DLD1 (cell line): ENCODE measurements around the gene KIAA1614.

Experiments
- in situ Hi-C: cut with HindIII; loops from 2 replicates; pipeline ENCODE4 v1.10.0; 2017; ENCODE audit warnings: low sequenced_read_pairs

Gene KIAA1614

DNA sequence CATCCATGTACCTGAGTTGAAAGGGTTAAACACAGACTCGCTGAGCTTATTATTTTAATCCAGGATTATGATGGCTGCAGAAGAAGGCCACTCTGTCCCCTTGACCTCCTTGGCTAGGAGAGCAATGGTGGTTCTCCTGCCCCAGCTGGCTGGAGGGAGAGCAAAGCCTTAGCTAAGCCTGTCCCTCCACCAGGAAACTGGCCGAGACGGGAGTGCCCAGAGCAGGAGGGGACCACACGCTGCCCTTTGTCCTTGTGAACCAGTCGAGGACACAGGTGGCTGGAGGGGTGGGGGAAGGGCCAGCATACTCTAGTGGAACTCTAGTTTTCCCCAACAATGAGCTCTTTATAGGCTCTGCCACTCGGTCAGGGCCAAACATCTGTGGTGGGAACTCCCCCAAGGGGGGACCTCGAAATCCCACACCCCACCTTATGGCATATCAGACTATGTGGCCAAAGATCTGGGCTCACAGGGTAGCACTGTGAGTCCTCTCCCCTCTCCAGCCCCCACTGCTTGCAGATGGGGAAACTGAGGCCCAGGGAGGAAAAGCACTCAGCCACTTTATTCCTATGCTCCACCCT is 12.9 kb downstream of the KIAA1614 start:
- in situ Hi-C loops, result no loop called here

DNA sequence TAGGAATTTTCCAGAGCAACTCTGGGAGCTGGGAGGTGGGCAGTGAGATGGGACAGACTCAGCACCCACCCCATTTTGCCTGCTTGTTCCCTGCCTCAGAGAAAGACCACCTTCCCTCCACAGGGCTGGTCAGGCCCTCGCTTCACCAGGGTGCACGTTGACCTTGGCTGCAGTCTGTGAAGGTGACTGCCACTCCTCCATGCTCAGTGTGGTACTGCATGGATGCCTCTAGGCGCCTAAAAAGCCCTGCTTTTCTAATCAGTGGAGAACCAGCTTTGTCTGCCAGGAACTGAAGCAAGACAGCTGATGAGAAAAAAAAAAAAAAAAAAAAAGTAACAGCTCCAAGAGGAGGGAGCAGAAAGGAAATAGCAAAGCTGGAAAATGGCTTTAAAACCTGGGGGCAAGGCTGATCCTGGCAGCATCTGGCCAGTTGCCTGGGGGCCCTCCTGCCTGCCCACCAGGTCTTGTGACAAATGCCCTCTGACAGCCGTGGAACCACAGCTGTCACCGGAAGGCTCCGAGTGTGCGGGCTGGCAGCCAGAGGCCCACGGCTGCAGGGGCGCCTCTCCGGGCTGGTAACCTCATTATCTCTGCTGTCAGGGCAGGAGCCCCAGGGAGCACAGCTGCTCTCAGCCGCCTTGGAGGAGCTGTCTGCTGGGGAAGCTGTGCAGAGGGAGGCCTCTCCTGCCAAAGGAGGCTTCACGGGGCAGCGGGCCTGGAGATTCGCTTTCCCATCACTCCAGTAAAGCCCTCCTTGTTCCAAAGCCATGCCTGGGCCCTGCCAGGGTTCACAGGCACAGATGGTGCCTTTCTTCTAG is 13.7 kb downstream of the KIAA1614 start:
- in situ Hi-C loops, result no loop called here

DNA sequence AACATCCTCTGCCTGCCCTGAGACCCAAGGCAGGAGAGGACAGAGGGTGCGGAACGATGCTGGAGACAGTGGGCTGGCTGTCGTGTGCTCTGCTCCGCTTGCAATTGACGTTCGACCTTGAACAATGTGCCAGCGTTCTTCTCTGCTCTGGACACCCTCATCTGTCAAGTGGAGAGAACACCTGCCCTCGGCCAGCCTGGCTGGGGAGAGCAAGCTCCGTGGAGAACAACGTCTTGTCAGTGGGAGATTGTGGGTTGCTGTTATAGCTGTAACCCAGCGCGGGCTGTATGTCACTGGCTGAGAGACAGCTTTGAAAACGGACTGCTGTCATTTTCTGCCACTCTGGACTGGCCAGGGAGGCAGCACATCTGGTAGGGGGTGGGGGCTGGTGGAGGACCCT is 14.7 kb downstream of the KIAA1614 start:
- in situ Hi-C loops, result no loop called here

DNA sequence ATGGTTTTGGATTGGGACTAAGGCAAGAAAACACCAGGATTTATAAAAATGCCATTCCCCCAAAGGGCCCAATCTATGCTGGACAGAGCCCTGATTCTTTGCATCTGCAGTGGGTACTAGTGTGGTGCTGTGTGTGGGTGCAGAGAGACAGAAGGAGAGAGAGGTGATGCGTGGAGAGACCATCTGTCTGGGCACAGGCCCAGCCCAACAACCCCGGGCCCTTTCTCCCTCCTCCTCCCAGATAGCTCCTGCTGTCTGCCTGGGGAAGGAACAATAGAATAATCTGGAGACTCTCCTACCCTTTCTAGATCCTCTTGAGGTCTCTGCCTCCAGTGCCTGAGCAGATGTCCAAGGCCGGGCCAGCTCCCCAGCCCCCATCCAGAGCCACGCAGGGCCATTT is 15.1 kb downstream of the KIAA1614 start:
- in situ Hi-C loops, result no loop called here

DNA sequence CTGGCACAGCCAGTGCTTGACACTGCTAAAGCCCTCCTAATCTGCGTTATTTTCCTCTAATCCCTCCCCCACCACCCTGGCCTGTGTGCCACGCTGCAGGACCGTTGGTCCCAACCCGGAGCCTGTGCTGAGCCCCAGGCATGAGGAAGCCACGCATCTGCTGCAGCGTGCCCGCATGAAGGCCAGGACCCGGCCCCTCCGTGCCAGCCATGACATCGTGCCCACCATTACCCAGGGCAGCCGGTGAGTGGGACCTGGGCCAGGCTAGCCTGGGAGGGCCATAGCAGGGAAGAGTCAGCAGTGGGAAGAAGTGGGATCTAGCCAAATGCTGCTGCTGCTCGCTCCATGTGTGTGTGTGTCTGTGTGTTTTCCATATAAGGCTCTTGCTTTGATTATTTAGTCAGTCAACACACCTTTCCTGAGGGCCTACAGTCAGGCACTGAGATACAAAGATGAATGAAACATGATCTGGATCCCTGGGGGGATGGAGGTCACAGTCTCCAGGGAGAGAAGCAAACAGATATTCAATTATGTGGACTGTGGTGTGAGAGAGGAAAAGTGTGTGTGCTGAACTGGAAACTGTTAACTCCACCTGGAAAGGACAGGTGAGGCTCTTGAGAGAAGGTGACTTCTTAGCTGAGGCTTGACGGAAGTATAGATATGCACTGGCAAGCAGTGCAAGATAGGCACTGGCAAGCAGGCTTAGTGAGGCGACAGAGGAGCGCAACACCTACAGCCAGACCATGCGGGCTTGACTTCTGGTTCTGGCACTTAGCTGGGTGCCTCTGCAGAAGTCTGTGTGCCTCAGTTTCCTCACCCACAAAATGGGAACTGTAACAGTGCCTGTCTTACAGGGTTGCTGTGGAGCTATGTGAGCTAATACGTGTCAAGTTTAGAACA is 15.9 kb downstream of the KIAA1614 start:
- in situ Hi-C loops, result no loop called here

DNA sequence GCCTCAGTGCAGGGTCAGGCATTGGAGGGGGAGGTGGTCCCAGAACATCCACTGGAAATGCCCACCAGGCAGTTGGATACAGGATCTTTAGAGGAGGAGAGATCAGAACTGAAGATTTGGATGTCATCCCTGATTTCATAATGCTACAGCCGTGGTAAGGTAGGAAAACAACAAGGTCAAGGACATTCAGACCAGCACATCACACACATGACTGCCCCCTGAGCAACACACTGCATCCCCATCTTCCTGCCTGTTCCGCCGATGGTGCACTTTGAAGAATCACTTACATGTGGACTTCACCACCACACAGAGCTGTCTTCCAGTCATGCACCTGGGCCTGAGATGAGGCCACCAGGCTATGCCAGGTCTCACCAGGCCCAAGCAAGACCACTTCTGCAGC is 16.7 kb downstream of the KIAA1614 start:
- in situ Hi-C loops, result no loop called here

DNA sequence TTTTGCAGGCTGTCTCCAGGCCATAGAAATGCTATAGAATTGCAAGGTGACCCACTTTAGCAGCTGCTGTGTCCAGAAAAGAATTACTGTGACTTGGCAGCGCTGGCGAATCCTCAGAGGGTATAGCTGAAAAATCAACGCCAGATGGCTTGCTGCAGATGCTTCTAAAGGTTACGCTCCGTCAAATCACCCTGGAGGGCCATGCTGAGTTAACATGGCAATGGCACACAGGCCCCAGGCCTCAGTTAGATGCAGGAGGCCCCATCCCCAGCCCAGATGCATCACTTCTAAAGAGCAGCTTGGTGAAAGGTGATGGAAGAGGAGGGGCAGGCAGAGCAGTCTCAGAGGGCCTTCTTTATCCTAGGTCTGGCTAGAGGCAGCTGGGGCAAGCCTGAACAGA is 18.0 kb downstream of the KIAA1614 start:
- in situ Hi-C loops, result no loop called here

DNA sequence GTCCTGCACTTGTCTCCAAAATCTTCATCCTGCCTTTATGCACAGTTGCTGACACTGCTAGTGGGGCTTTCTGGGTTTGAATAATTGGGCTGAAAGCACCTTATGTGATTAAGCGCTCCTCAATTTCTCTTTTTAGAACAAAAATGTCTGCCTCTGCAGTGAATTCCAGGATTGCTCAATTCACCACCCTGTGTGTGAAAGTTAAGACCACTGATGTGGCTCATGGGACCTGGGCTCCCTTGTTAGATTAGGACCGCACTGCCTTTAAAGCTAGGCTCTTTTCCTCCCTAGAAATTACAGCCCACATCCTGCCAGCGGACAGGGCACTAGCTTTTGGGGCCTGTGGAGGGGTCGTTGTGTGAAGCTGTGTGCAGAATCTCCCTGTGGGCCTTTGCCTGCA is 18.8 kb downstream of the KIAA1614 start:
- in situ Hi-C loops, result no loop called here

DNA sequence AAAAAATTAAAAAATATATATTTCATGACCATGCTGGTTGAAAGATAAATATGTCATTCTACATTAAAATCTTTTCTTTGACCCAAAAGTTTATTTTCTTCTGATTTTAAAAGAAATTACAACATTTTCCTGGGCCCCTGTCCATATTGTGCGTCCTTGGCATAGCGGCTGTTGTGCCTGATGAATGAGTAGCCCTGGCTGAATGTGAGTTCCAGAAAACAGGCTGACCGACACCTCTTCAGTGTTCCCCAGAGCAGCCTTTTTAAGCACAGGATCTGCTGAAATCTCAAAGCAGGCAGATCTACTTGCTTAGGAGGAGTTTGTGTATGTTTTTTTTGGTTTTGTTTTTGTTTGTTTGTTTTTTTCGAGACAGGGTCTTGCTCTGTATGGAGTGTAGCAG is 19.7 kb downstream of the KIAA1614 start:
- in situ Hi-C loops, result no loop called here

DNA sequence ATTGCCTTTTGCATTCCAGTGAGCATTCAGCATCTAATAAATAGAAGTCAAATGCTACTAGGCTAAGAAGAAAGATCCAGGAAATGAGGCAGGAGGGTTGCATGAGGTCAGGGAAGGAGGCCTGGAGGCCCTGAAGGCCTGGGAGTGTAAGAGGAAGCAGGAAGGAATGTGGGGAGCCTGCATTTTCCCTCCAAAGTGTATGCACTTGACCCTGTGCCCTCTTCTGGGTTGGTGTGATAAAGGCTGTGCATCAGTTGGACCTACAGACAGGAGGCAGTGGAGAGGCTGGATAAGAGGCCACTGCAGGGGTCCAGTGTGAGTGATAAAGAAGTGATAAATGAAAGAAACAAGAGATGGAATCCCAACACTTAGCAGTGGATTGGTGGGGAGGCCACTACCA is 20.4 kb downstream of the KIAA1614 start:
- in situ Hi-C loops, result no loop called here

DNA sequence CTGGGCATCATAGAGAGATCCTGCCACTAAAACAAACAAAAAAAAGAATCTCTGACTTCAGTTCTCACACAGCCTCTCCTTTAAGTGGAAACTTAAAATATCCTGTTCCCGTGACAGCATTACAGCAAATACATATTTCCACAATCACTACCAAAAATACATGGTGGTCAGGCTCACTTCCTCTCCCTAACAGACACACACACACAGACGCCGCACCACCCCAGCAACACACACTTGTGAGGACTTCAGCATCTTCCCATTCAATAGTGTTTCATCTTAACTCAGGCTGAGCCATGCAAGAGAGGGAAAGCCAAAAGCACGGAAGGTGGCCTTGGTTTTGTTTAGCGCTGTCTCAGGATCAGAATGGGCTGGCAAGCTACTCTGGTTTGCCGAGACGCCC is 21.9 kb downstream of the KIAA1614 start:
- in situ Hi-C loops, result no loop called here

DNA sequence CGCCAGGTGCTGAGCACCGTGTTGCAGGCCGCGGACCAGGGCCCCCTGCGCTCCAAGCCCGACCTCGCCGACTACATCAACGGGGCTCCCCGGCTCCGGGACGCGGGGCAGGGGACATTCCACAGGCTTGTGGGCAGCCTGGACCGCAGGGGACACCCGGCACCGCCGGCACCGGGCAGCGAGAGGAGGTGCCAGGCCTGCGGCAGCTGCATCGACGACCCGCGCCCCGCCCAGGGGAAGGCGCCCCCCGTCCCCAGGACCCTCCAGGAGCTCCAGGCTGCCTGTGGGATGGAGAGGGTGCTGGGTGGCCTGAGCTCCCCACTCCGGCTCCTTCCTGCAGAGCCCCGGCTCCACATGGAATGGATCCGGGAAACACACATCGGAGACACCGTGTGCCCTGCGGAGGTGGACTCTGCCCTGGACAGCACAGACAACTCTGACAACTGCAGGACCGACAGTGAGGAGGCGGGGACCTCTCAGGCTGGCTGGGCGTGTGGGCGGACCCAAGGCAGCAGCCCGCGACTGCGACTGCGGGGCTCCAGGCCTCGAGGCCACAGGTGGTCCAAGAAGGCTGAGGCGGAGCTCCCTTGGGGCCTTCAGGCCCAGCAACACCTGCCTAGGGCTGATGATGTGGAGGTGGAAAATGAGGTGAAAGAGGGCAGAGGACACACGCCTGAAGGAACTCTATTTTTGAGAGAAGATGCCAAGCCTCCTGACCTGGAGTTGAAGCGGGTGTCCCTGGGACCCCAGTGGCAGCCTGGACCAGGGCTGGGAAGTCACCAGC is 22.8 kb downstream of the KIAA1614 start:
- in situ Hi-C loops, result no loop called here

DNA sequence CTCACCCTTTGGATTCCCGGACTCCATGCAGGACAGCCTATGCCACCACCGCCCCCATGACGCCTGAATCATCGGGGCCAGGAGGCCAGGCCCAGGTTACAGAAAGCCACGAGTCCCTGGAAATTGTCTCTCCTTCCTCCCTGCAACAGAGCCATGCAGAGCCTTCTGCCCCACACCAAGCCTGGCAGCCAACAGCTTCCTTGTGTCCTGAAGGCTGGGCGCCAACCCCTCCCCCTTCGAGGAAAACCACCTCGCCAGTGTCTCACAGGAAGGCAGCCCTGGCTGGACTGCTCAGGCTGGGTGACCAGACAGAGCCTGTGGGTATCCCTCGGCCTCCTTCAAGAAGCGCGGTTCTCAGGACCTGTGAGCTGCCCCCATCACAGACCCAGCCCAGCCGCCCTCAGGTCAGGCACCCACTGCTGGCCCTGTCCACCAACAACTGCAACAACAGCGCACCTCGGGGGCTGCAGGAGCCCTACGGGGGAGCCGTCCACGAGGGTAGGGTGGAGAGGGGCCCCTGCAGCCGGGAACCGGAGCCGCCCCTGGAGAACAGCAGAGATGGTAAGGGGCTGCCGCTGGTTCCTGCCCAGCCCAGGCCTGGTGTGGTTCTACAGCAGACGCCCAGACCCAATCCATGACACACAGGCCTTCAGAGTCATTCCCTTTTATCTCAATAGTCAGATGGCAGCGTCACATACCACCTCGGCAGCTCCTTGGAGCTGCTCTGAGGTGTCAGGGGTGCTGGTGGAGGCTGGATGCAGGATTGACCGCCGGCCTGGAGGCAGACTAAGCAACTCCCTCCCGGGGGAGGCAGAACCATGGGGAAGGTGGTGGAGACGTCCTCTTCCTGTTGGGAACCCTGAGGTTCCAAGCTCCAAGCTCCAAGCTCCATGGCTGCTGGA is 23.7 kb downstream of the KIAA1614 start:
- in situ Hi-C loops, result no loop called here

DNA sequence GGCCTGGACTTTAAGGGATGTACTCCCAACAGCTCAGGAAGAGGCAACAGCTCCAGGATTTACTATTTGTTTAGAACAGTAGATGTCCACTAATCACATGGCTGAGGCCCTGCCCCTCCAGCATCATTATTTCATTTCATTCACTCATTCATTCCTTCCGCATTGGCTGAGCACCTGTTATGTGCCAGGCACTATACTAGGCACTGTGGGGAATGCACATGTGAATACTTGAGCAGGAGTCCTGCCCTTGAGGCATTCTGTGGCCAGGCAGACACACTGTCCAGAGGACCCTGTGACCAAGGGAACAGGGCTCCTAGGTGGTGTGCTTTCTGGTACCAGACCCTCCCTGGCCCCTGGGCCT is 24.3 kb downstream of the KIAA1614 start:
- in situ Hi-C loops, result no loop called here

DNA sequence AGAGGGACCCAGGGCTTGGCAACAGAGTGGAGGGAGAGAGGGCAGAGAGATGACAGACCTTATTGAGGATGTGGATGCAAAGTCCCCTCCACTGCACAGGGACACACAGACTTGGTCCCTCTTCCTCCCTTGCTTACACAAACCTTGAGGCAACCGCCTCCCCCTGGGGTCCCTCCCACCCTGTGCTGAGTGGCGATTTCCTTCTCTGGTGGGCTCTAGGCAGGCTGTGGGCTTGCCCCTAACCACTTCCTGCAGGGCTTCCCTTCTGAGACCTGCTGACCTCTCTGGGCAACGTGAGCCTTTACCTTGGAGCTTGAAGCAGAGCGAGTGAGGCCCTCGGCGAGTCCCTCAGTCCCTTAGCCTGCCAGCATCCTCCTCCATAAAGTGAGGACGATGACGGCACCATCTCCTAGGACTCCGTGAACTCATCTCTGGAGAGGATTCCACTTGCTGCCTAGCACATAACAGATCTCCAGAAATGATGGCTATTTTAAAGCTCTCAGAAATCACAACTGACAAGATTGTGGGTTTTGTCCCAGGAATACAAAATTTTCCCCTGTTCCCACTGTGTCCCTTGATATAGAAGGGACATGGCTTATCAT is 25.0 kb downstream of the KIAA1614 start:
- in situ Hi-C loops, result no loop called here

DNA sequence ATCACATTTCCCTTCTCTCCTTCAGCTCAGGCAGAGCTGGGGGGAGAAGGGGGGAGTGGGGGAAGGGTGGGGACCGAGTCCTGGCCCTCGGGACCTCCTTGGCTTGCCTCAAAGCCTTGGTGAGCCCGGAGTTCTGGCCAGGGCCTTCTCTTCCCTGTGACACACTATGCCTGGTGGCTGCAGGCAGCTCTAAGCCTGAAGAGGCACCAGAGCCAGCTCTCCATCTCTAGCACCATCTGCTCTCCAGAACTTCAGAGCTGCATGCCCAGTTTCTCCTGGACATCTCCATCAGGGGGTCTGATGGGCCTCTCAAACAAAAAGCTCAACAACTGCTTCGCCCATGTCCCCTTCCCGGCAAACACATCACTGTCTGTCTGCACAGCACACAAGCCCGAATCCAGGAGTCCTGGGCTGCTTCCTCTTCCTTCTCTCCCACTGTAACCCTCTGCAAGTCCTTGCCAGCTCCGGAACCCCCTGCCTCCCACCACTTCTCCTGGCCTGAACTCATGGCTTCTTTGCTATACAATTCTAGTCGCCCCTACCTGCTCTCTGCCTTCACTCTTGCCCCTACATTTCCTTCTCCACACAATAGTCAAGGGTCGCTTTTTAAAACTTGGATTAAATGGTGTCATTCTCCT is 26.5 kb downstream of the KIAA1614 start:
- in situ Hi-C loops, result no loop called here

DNA sequence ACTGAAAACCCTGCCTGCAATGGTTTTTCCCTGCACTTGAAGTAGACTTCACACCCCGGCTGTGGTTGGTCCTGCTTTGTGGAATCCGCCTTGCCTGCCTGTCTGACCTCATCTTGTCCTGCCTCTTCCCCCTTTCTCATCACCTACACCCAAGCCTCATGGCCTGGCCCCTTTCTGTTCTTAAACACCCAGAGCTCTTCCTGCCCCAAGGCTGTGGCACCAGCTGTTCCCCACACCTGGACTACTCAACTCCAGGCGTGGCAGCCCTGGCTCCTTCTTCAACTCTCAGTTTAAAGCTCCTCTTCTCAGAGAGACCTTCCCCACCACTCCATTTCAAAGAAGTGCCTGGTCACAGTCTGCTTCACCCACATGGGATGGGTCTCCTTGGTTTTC is 27.0 kb downstream of the KIAA1614 start:
- in situ Hi-C loops, result no loop called here

DNA sequence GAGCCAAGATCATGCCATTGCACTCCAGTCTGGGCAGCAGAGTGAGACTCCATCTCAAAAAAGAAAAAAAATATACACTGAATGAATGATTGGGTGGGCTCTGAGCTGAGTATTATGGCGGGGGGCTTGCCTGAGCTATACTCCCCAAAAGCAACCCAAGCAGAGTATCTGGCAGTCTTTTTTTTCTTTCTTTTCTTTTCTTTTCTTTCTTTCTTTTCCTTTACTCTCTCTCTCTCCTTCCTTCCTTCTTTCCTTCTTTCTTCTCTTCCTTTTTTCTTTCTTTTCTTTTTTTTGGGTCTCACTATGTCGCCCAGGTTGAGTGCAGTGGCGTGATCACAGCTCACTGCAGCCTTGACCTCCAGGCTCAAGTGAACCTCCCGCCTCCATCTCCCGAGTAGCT is 27.7 kb downstream of the KIAA1614 start:
- in situ Hi-C loops, result no loop called here
